DMS 273 treated with DMSO at 0.1 percent for 48 hours (cell line): ENCODE data around the gene MLPH.

Experiments used
- DNase-seq: peaks from one replicate; lab custom pipeline; 2025; lab: John Stamatoyannopoulos, UW

Gene MLPH

GRCh38 chr2:237478979-237479378 lies 8.1 kb upstream of the MLPH start:
- DNase-seq: no peak

GRCh38 chr2:237479747-237480146 lies 7.3 kb upstream of the MLPH start:
- DNase-seq: no peak

DNA sequence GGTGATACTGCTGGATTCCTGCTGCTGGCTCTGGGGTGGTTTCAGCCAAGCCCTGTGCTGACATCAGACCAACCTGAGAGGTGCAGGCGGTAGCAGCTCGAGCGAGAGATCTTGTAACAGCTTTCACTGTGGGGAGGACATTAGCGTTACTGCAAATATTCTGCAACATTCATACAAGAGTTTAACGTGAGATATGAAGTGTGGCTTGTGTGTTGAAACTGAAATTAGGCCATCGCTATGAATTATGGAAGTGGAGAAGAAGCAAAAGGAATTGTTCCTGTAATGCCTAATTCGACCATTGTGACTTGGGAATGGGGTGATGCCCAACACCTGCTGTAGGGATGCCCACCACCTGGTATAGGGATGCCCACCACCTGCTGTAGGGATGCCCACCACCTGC lies 6.5 kb upstream of the MLPH start:
- DNase-seq: no peak

DNA sequence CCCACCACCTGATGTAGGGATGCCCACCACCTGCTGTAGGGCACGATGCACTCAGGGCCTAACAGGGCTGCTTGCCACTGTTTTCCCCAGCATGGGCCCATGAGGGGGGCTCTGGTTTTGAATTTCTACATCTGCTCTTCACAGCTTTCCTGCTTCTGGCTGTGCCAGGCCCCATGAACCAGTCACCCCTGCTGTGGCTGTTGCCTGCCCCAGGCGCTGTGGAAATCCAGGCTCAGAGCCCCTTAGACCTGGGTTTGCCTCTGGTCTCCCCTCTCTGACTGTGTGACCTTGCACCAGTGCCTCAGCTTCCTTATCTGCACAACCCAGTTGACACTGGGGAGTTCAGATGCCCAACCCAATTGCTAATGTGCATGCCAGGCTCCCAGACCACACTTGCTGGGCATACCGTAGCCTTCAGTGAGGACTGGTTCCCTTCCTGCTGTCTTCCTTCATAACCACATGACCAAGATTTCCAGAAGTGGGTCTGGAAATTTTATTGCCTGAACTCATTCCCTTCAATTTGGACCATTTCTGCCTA lies 6.0 kb upstream of the MLPH start:
- no peak for DNase-seq

- no peak for DNase-seq
Measured at GRCh38 chr2:237482485-237482884, 4.6 kb upstream of the MLPH start.

DNA sequence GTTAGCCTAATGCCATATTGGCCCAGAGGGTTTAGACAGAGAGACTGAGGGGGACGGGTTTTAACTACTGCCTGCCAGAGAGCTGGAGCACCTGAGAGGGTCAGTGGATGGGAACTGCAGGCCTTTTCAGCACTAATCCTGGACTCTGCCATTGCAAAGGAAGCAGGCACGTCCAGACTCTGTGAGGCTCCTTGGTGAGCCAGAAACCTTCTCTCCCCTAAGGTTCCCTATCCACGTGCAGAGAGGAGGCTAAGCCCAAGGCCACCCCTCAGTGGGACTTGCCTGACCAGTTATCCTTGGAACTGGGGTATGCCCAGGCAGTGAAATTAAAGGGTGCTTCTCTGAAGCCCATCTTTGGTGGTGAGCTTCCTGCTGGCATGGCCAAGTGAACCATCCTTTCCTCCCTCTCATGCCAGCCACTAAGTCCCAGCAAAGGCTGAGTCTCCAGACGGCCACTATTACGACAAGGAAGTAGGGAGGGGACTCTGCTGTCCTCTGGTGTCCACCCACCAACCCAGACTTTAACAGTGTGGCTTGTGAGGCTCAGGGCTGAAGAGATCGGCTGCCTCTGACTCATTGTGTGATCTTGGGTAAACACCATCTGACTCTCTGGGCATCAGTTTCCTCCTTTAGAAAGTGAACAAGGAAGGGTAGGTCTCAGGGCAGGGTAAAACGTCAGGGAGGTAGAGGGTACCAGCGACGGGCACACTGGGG lies 3.9 kb upstream of the MLPH start:
- DNase-seq: no peak

DNA sequence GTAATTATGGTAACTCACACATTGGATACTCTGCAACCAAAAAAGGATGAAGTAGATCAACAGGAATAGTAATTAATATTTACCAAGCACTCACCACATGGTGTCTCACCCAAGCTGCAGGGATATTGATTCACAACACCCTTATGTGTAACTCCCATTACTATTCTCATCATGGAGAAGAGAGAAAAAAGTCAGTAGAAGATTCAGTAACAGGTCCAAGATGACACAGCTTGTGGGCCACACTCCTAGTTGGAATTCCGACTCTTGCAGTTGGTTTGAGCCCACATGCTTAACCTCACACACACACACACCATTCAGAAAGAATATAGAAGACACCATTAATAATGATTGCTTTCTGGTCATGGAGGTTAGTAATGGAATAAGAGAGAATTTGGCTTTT lies 1.7 kb upstream of the MLPH start:
- DNase-seq: no peak

GRCh38 chr2:237485844-237486243 lies 1.2 kb upstream of the MLPH start:
- DNase-seq: no peak

DNA sequence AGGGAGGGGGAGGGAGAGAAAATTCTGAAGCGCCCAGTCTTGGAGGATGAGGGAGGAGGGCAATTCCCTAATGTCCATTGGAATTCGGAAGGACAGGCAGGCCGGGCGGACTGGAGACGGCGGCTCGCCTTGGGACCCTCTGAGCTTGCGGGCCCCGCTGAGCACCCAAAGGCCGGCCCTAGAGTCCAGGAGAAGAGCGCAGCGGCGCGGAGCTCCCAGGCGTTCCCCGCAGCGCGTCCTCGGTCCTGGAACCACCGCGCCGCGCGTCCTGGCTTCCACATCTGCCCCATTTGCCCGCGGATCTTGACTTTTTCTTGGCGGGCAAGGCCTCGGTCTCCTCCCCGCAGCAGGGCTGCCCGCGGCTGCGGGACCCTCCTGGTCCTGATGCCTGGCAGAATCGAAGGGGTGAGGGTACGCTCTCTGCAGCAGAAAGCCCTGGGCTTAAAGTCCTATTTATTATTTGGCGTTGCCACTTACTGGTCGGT lies 675 bp upstream of the MLPH start:
- no peak for DNase-seq

DNA sequence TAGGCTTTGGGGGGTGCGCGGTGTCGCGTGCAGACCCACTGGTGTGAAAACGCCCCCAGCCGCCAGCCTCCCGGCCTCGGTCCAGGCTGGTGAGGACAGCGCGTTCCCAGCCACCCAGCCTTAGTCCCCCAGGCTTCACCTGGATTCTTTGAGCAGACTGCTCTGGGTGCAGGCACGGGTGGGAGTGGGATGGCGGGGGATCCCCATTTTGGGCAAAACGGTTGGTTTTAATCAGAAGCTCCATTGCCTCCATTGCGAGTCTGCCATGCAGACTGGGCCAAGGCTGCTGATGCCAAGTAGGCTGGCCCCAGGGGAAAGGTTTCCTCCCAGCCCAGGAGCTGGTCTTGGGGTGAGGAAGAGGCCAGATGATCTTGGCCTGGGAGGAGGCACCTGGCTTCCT lies 445 bp downstream of the MLPH start:
- DNase-seq: no peak

- DNase-seq: no peak
Measured at GRCh38 chr2:237488295-237488694, 1.2 kb downstream of the MLPH start.

GRCh38 chr2:237488901-237489860 lies 2.1 kb downstream of the MLPH start:
- DNase-seq: no peak

- no peak for DNase-seq
Measured at GRCh38 chr2:237490009-237490711, 3.1 kb downstream of the MLPH start.

DNA sequence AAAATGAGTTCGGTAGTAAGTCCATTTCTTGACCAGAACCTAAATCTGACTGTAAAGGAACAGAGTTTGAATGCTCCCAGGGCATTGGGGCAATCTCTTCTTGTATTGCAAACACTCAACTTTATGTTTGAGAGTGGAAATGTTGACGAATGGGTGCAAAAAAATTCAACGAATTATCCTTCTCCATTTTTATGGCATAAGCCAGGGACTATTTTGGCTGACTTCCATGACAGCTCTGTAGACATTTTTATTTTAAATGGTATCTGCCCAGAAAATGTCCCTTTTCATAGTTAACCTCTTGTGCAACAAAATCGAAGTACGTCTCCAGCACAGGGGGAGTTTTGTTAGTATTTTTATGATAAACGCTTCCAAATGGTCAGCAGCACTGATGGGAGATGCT lies 3.7 kb downstream of the MLPH start:
- DNase-seq: no peak

DNA sequence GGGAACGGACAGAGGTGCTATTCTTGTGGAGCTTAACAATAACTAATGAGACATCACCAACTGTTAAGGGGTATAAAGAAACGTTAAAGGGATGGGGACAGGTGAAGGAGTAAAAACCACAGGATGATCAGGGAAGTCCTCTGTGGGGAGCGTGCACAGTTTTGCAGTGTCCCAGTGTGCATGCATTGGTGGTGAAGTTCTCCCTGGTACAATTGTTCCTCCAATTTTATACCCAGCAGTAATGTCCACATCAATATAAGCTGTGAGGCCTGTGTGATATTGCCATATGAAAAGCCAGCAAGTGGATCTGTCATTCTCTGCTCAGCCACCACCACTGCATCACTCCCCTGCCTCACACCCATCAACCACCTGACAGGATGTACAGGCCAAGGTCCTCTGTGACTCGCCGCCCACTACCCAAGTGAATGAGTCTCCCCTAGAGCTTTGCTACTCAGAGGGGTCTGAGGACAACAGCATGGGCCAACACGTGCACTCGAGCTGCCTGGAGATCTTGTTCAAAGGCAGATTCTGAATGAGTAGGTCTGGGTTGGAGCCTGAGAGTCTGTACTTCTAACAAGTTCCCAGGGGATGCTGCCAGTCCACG lies 4.6 kb downstream of the MLPH start:
- DNase-seq: no peak

DNA sequence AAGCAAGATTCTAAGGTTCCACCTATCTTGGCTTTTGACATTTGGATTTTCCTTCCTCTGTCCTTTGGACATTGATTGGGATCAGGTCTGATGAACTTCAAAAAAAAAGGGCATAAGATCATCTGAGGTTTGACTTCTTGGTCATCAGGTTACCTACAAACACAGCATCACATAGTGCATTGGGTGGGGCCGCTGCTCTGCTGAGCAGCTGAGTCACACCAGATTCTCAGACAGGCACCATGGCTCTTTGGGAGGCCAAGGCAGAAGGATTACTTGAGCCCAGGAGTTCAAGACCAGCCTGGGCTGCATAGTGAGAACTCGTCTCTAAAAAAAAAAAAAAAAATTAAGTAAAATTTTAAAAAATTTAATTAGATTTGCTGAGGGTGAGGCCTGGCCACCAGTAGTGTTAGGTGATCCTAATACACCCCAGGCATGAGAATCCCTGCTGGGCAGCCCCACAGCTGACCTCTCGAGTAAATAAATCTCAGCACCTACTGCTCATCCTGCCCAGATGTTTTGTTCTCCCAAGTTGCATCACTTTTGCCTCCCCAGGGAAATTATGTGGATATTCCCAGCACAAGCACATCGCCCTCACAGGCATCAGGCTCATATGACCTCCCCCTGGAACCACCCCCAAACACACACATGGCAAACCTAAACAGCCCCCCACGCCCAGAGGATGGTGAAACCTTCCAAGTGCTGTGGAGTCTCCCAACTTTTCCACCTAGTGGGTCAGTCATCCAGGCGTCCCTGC lies 5.3 kb downstream of the MLPH start:
- no peak for DNase-seq

GRCh38 chr2:237494066-237494465 lies 7.0 kb downstream of the MLPH start:
- no peak for DNase-seq

DNA sequence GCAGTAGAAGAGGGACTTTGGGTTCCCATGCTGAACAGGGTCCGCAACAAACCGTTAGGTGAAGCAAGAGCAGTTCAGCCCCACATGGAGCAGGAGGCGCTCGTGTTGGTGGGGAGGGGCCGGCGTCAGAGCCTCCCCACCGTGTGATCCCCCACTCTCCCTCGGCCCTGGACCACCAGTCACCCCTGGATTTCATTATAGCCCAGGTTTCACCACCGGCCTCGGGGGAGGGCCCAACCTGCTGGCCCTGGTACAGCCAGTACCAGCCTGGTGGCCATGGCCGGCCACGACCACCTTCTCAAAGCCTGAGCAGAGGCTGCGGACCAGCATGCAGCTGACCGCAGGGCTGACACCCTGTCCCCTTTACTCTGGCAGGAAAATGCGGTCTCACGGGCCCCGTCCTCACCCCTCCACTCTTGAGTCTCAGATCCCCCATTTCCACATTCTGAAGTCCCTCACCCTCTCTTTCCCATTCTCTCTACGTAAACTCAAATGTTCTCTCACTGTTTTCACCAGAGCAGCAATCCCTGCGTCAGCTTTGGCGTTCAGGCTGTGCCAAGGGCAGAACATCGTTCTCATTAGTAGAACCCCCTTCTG lies 8.6 kb downstream of the MLPH start:
- DNase-seq: no peak

DNA sequence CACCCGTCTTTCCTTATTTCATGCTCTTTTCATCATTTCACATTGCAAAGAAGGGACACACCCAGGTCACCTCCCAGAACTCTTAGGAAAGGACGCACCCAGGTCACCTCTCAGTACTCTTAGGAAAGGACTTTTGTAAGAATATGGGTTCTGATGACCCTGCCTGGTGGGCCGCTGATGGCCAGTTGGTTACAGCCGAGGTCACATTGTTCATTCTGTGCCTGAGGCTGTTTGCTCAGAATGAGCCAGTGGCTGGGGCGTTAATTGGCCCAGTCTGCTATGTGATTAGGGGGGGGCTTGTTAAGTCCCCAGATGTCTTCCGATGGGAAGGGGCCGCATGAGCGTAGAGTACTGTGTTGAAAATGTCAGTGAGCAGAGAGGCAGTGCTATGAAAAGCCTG lies 9.4 kb downstream of the MLPH start:
- no peak for DNase-seq

DNA sequence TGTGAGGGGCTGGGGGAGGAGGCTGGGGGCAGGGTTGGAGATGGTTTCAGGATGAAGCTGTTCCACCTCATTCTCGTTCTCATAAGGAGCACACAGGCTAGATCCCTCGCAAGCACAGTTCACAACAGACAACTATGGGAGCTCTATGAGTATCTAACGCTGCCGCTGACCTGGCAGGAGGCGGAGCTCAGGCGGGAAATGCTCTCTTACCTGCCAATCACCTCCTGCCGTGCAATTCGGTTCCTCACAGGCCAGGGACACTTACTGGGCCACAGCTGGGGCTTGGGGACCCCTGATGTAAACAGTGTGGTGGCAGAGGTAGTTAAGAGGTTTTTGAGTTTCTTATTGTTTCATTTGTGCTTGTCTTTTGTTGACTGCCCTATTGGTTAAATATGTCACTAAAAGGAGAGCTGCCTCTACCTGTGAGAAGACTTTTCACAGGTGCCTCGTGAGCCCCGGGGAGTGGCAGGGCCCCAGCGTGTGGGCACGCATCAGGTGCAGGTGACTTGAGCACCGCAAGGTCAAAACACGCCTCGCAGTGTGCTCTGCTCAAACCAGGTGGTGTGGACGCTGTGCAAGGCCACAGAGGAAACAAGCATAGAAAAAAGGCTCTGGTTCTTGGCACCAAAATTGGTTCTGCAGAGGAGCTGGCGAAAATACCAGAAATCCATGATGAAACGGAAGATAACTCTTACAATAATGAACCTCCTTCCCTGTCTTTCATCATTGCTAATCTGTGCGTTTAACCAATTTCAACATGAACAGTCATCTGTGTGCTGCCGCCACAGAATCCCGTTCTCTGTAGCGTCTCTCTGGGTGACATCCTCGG lies 10.2 kb downstream of the MLPH start:
- no peak for DNase-seq
